ENCODE results near the gene ERBB3. TPM values are rescaled to one million over a fixed set of nuclear protein-coding genes. Genes with fewer than 3 reads are reported as not detected.

ERBB3 gene
- total RNA-seq, 1 donor from 2014 or later = 144 TPM

- H3K4me3 Mint-ChIP-seq = no peak overlapping the region
- no peaks in the 10 kb centered on the region for H3K9me3 Mint-ChIP-seq
- no peak for DNase-seq (ENCODE audit: low read depth, low spot score)
- TF ChIP-seq, protein P1, sequence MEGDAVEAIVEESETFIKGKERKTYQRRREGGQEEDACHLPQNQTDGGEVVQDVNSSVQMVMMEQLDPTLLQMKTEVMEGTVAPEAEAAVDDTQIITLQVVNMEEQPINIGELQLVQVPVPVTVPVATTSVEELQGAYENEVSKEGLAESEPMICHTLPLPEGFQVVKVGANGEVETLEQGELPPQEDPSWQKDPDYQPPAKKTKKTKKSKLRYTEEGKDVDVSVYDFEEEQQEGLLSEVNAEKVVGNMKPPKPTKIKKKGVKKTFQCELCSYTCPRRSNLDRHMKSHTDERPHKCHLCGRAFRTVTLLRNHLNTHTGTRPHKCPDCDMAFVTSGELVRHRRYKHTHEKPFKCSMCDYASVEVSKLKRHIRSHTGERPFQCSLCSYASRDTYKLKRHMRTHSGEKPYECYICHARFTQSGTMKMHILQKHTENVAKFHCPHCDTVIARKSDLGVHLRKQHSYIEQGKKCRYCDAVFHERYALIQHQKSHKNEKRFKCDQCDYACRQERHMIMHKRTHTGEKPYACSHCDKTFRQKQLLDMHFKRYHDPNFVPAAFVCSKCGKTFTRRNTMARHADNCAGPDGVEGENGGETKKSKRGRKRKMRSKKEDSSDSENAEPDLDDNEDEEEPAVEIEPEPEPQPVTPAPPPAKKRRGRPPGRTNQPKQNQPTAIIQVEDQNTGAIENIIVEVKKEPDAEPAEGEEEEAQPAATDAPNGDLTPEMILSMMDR (conservative IDR thresholded peaks at IDR 0.05) = no peak
- H3K27ac Mint-ChIP-seq (ENCODE audit: unreplicated experiment) = no peak overlapping the region
- H3K4me1 Mint-ChIP-seq = peaks cover 27% of the 10 kb centered on the region
- H3K36me3 Mint-ChIP-seq (ENCODE audit: low read depth) = peaks cover 8% of the 10 kb centered on the region
- peaks cover 12% of the 10 kb centered on the region for H3K27me3 Mint-ChIP-seq (ENCODE audit: low read depth)
Measured at GRCh38 chr12:56086608-56087007, 6.6 kb downstream of the ERBB3 start.

GRCh38 chr12:56087220-56087619, 7.3 kb downstream of the ERBB3 start:
- Mint-ChIP-seq H3K4me1 (peaks cover 23% of the 10 kb centered on the region), H3K4me3 (no peak overlapping the region), H3K36me3 (ENCODE audit: low read depth) (peaks cover 8% of the 10 kb centered on the region), H3K27ac (ENCODE audit: unreplicated experiment) (no peak overlapping the region), H3K9me3 (no peaks in the 10 kb centered on the region), H3K27me3 (ENCODE audit: low read depth) (peaks cover 5% of the 10 kb centered on the region)
- TF ChIP-seq, protein P1 (conservative IDR thresholded peaks at IDR 0.05) = no peak
- no peak for DNase-seq (ENCODE audit: low read depth, low spot score)

DNA sequence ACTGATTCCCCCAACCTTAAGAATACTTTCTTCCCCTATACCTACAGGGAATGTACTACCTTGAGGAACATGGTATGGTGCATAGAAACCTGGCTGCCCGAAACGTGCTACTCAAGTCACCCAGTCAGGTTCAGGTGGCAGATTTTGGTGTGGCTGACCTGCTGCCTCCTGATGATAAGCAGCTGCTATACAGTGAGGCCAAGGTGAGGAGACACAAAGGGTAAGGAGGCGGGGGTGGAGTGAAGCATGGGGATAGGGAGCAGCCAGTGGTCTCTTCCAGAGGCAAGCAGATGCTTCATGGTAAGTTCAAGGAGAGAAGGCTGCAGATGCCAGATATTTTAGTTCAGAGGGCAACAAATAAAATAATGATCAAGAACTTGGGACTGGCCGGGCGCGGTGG, 17.8 kb downstream of the ERBB3 start:
- TF ChIP-seq, protein P1 (conservative IDR thresholded peaks at IDR 0.05) = no peak
- no peaks in the 10 kb centered on the region for H3K9me3 Mint-ChIP-seq
- peaks cover 5% of the 10 kb centered on the region for H3K27me3 Mint-ChIP-seq (ENCODE audit: low read depth)
- H3K4me1 Mint-ChIP-seq = peaks cover under 1% of the 10 kb centered on the region
- DNase-seq (ENCODE audit: low read depth, low spot score) = no peak
- no peak overlapping the region for H3K27ac Mint-ChIP-seq (ENCODE audit: unreplicated experiment)
- H3K4me3 Mint-ChIP-seq = peak overlapping the region; percentile 47
- peaks cover 19% of the 10 kb centered on the region for H3K36me3 Mint-ChIP-seq (ENCODE audit: low read depth)

DNA sequence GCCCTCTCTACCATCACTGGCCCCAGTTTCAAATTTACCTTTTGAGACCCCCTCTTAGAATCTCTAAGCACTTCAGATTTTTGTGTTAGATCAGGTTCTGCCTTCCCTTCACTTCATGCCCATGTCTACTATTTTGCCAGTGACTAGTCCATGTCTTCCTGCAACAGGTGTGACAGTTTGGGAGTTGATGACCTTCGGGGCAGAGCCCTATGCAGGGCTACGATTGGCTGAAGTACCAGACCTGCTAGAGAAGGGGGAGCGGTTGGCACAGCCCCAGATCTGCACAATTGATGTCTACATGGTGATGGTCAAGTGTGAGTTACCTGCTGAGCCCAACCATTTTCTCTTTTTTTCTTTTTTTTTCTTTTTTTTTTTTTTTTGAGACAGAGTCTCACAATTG, 18.6 kb downstream of the ERBB3 start:
- Mint-ChIP-seq H3K27ac (ENCODE audit: unreplicated experiment) (no peak overlapping the region), H3K4me1 (peaks cover 10% of the 10 kb centered on the region), H3K27me3 (ENCODE audit: low read depth) (peaks cover 5% of the 10 kb centered on the region), H3K36me3 (ENCODE audit: low read depth) (peaks cover 15% of the 10 kb centered on the region), H3K9me3 (no peaks in the 10 kb centered on the region), H3K4me3 (no peak overlapping the region)
- DNase-seq (ENCODE audit: low read depth, low spot score) = no peak
- TF ChIP-seq, protein P1 (conservative IDR thresholded peaks at IDR 0.05) = no peak

DNA sequence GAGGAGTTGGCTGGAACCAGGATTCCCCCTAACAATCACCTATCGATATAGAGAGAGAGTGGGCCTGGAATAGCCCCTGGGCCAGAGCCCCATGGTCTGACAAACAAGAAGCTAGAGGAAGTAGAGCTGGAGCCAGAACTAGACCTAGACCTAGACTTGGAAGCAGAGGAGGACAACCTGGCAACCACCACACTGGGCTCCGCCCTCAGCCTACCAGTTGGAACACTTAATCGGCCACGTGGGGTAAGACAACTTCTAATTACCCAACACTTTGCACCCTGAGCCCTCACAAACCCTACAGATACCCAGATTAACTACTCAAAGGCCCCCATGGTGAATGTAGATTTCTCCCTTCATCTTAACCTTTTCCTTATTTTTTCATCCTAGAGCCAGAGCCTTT, 19.8 kb downstream of the ERBB3 start:
- DNase-seq (ENCODE audit: low read depth, low spot score) = no peak
- H3K4me3 Mint-ChIP-seq = peak overlapping the region; percentile 28
- peaks cover 12% of the 10 kb centered on the region for H3K36me3 Mint-ChIP-seq (ENCODE audit: low read depth)
- H3K27ac Mint-ChIP-seq (ENCODE audit: unreplicated experiment) = no peak overlapping the region
- H3K4me1 Mint-ChIP-seq = peaks cover 20% of the 10 kb centered on the region
- peaks cover 5% of the 10 kb centered on the region for H3K27me3 Mint-ChIP-seq (ENCODE audit: low read depth)
- TF ChIP-seq, protein P1 (conservative IDR thresholded peaks at IDR 0.05) = no peak
- no peaks in the 10 kb centered on the region for H3K9me3 Mint-ChIP-seq

- peaks cover 30% of the 10 kb centered on the region for H3K4me1 Mint-ChIP-seq
- DNase-seq (ENCODE audit: low read depth, low spot score) = no peak
- H3K27me3 Mint-ChIP-seq (ENCODE audit: low read depth) = peaks cover 2% of the 10 kb centered on the region
- peaks cover 9% of the 10 kb centered on the region for H3K36me3 Mint-ChIP-seq (ENCODE audit: low read depth)
- no peaks in the 10 kb centered on the region for H3K9me3 Mint-ChIP-seq
- TF ChIP-seq, protein P1 (conservative IDR thresholded peaks at IDR 0.05) = no peak
- H3K27ac Mint-ChIP-seq (ENCODE audit: unreplicated experiment) = no peak overlapping the region
- H3K4me3 Mint-ChIP-seq = no peak overlapping the region
Measured at GRCh38 chr12:56101045-56101444, 21.1 kb downstream of the ERBB3 start.
